GM12878 (cell line): ENCODE data around the gene CHN2. TPM values are rescaled to one million over a fixed set of nuclear protein-coding genes. Genes with fewer than 3 reads are reported as not detected.

ENCODE experiments used
- ATAC-seq: fragments of 200-7000 bp; cut with Tn5 transposase; 3 replicates; pipeline ENCODE4 v1.9.1; 2020; ENCODE audit warnings: mild to moderate bottlenecking, moderate library complexity
- BruUV-seq: library from RNA; stranded (reverse); fragments of 400-500 nt; replicated peaks from 2 replicates; lab custom pipeline; 2021; lab: Mats Ljungman, UMichigan
- CTCF ChIA-PET: fragments of 300-600 bp; sonication (Branson Sonifier 250); formaldehyde crosslinking; extraction: SDS; loops from one replicate; lab custom pipeline; 2021; ENCODE audit warnings: inconsistent platforms; lab: Yijun Ruan, JAX
- POLR2A ChIA-PET: fragments of 350-600 bp; formaldehyde crosslinking; extraction: SDS; loops from one replicate; lab custom pipeline; 2021; ENCODE audit warnings: inconsistent platforms; lab: Charles Lee
- RAD21 ChIA-PET: fragments of 300-600 bp; sonication (Branson Sonifier 250); formaldehyde crosslinking; loops from one replicate; lab custom pipeline; 2023; ENCODE audit warnings: antibody characterized with exemption; ENCODE audit not compliant: unreplicated experiment; lab: Charles Lee
- SMC1A ChIA-PET: fragments of 300-600 bp; sonication (Branson Sonifier 250); formaldehyde crosslinking; loops from one replicate; lab custom pipeline; 2023; ENCODE audit not compliant: unreplicated experiment, uncharacterized antibody; lab: Charles Lee
- DNase-seq: peaks from one replicate; pipeline ENCODE4 v3.0.0-alpha.2; 2011; ENCODE audit warnings: low read depth, low spot score
- FAIRE-seq: peaks from 3 replicates; lab custom pipeline; 2011; peaks lifted over from hg19 to GRCh38; lab: Jason Lieb, UNC
- H2AFZ ChIP-seq: 2 replicates; pipeline ENCODE4 v1.6.0; 2011; ENCODE audit warnings: low read depth, low read length, control low read depth; ENCODE audit not compliant: control insufficient read depth
- H3K27ac ChIP-seq: 2 replicates; pipeline ENCODE4 v1.5.1; 2011; ENCODE audit warnings: control low read depth; ENCODE audit not compliant: control insufficient read depth, insufficient read depth
- H3K27me3 ChIP-seq, 2 experiments: replicated peaks in 1 of 2; 2 replicates each; pipeline versions ENCODE4 v1.6.0 to v1.6.1; 2011; ENCODE audit warnings: low read length in 1 of 2; ENCODE audit not compliant: control insufficient read depth in 2 of 2, insufficient read depth in 2 of 2
- H3K36me3 ChIP-seq, 2 experiments: 2 replicates each; pipeline ENCODE4 v1.5.1; 2011; ENCODE audit warnings: low read length in 1 of 2; ENCODE audit not compliant: control insufficient read depth in 2 of 2, insufficient read depth in 2 of 2
- H3K4me1 ChIP-seq: 2 replicates; pipeline ENCODE4 v1.6.1; 2011; ENCODE audit warnings: mild to moderate bottlenecking, low read length, moderate library complexity, mixed read lengths; ENCODE audit not compliant: control insufficient read depth, insufficient read depth
- H3K4me2 ChIP-seq: 2 replicates; pipeline ENCODE4 v1.6.0; 2011; ENCODE audit warnings: control low read depth; ENCODE audit not compliant: control insufficient read depth, insufficient read depth
- H3K4me3 ChIP-seq: fragments of 200-600 bp; sonication (generic); 2 replicates; pipeline ENCODE4 v1.5.1; 2016
- H3K79me2 ChIP-seq: 2 replicates; pipeline ENCODE4 v1.6.0; 2011; ENCODE audit warnings: low read length; ENCODE audit not compliant: control insufficient read depth, insufficient read depth
- H3K9ac ChIP-seq: 2 replicates; pipeline ENCODE4 v1.8.0; 2011; ENCODE audit warnings: low read length, control low read depth, mixed read lengths; ENCODE audit not compliant: control insufficient read depth, insufficient read depth
- H3K9me3 ChIP-seq: replicated peaks from 3 replicates; pipeline ENCODE4 v1.5.1; 2011; ENCODE audit warnings: mild to moderate bottlenecking, low read length; ENCODE audit not compliant: control insufficient read depth, insufficient read depth
- H4K20me1 ChIP-seq: 2 replicates; pipeline ENCODE4 v1.6.0; 2011; ENCODE audit not compliant: control insufficient read depth, insufficient read depth
- BMI1 ChIP-seq: fragments of 450-650 bp; IDR thresholded peaks from 2 replicates; pipeline ENCODE4 v1.6.1; 2016; ENCODE audit warnings: mild to moderate bottlenecking, moderate library complexity, borderline replicate concordance
- CBFB ChIP-seq: IDR thresholded peaks from 2 replicates; pipeline ENCODE4 v1.6.1; 2016; ENCODE audit warnings: antibody characterized with exemption, low read depth
- FOXK2 ChIP-seq: fragments of 450-650 bp; IDR thresholded peaks from 2 replicates; pipeline ENCODE4 v1.6.1; 2017; ENCODE audit warnings: mild to moderate bottlenecking, moderate library complexity
- PAX5 ChIP-seq: IDR thresholded peaks from 2 replicates; pipeline ENCODE4 v1.6.1; 2011; ENCODE audit warnings: low read depth, low read length, borderline replicate concordance
- RAD21 ChIP-seq: IDR thresholded peaks from 2 replicates; pipeline ENCODE4 v1.6.1; 2011; ENCODE audit warnings: mild to moderate bottlenecking, low read depth, low read length, moderate library complexity; ENCODE audit not compliant: insufficient read depth
- RELA ChIP-seq: fragments of 450-650 bp; IDR thresholded peaks from 2 replicates; pipeline ENCODE4 v1.8.0; 2014; ENCODE audit warnings: borderline replicate concordance; ENCODE audit not compliant: partially characterized antibody
- SIN3A ChIP-seq: IDR thresholded peaks from 2 replicates; pipeline ENCODE4 v1.6.1; 2012; ENCODE audit warnings: low read depth, low read length, improper control_type of control experiment
- STAT1 ChIP-seq: fragments of 450-650 bp; conservative IDR thresholded peaks from 2 replicates; pipeline ENCODE4 v1.6.1; 2014; ENCODE audit warnings: antibody characterized with exemption, mild to moderate bottlenecking
- TAF1 ChIP-seq: IDR thresholded peaks from 2 replicates; pipeline ENCODE4 v1.6.1; 2011; ENCODE audit warnings: mild to moderate bottlenecking, low read depth, low read length, borderline replicate concordance
- TCF12 ChIP-seq: IDR thresholded peaks from 2 replicates; pipeline ENCODE4 v1.6.1; 2011; ENCODE audit warnings: low read depth, mild to moderate bottlenecking, low read length
- ZNF207 ChIP-seq: fragments of 450-650 bp; IDR thresholded peaks from 2 replicates; pipeline ENCODE4 v1.6.1; 2014; ENCODE audit warnings: antibody characterized with exemption, mild to moderate bottlenecking, borderline replicate concordance
- WGBS: methylation state at CpG from one replicate; pipeline ENCODE4 v1.1.6; 2016; ENCODE audit warnings: low lambda C conversion rate; ENCODE audit not compliant: insufficient replicate concordance, insufficient coverage; ENCODE audit errors: missing lambda C conversion rate; 5-methylcytosine and 5-hydroxymethylcytosine counted together
- in situ Hi-C: fragments of 300-500 bp; cut with MboI; formaldehyde crosslinking; loops from 9 replicates; pipeline ENCODE4 v1.14.3; 2018; ENCODE audit warnings: mixed read lengths
- intact Hi-C: fragments of 100-400 bp; cut with micrococcal nuclease; formaldehyde crosslinking; loops from one replicate; pipeline ENCODE4 v1.14.2; 2022; ENCODE audit not compliant: unreplicated experiment
- polyA plus RNA-seq, 11 experiments: library from polyadenylated mRNA; depleted of rRNA in 4 of 11; unstranded in 6 of 11; stranded (reverse) in 5 of 11; fragments of >200 nt; fragmentation: Nextera tagmentation in 4 of 11; fragmentation: Illumina TruSeq in 1 of 11; extraction: Ambion mirVana in 4 of 11; extraction: Trizol in 1 of 11; gene quantifications; 1 replicate in 1 of 11; 2 replicates in 10 of 11; pipeline versions ENCODE4 v1.2.1 to v1.2.3, GENCODE V29; 2011 to 2016; ENCODE audit warnings: inconsistent platforms in 2 of 11, missing spikeins in 2 of 11, low read depth in 1 of 11
- total RNA-seq, 4 experiments: library from RNA; depleted of rRNA in 3 of 4; stranded (reverse); fragments of >200 nt in 3 of 4; fragmentation: Illumina TruSeq in 1 of 4; extraction: Trizol in 1 of 4; gene quantifications; 2 replicates each; pipeline versions ENCODE4 v1.2.1 to v1.2.3, GENCODE V29; 2013 to 2021
- TF ChIP-seq, protein P1 (sequence below): fragments of 450-650 bp; IDR thresholded peaks from 2 replicates; pipeline ENCODE4 v1.6.1; 2016; ENCODE audit warnings: mild to moderate bottlenecking
- TF ChIP-seq, protein P2 (sequence below): IDR thresholded peaks from 2 replicates; pipeline ENCODE4 v1.6.1; 2011; ENCODE audit warnings: borderline replicate concordance, low read depth, mild to moderate bottlenecking, moderate library complexity, mixed read lengths, low read length; ENCODE audit not compliant: insufficient read depth; ENCODE audit errors: extremely low read length

CHN2 gene
- total and polyA plus RNA-seq, 10 of the 15 experiments (the other 5 are each of a cell fraction or from before 2014, with no cell fraction given) = 0.11 to 3.8 (median 0.37) TPM; not detected in 2

DNA sequence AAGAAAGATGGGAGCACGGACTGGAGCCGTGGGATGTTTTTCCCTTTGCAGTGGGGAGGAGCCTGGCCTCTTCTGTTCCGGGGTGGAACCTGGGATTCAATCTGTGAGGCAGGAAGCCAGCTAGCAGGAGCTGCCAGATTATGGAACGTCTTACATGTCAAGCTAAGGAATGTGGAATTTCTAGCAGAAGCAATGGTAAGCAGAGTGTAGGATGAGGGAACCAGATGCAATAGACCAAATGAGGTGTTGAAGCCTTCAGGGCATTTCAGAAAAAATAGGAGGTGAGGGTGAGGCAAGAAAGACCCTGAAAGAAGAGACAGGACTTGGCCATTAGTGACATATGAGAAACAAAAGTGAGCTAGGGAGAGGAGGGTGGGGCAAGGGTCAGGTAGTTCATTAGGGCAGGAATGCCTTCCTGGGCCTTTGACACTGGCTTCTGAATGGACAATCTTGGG is 105.5 kb downstream of the CHN2 start:
- TF ChIP-seq ZNF207 = no peak
- TF ChIP-seq, protein P1, sequence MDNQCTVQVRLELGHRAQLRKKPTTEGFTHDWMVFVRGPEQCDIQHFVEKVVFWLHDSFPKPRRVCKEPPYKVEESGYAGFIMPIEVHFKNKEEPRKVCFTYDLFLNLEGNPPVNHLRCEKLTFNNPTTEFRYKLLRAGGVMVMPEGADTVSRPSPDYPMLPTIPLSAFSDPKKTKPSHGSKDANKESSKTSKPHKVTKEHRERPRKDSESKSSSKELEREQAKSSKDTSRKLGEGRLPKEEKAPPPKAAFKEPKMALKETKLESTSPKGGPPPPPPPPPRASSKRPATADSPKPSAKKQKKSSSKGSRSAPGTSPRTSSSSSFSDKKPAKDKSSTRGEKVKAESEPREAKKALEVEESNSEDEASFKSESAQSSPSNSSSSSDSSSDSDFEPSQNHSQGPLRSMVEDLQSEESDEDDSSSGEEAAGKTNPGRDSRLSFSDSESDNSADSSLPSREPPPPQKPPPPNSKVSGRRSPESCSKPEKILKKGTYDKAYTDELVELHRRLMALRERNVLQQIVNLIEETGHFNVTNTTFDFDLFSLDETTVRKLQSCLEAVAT = no peak
- no peak for TF ChIP-seq TAF1
- TF ChIP-seq TCF12 = no peak
- ChIA-PET SMC1A (interaction anchor here (0.9 to 1.4 kb wide), 2 partner anchors 19 to 110 kb away, joined by 3 to 4 read pairs; no protein-coding TSS in a partner anchor), CTCF (interaction anchor here (1.4 kb wide), 1 partner anchor 23 kb away, joined by 4 read pairs; no protein-coding TSS in a partner anchor), RAD21 (no interaction called here), POLR2A (no interaction called here)
- Histone ChIP-seq H4K20me1 (no peaks in the 10 kb centered on the region), H3K9me3 (no peaks in the 10 kb centered on the region), H3K9ac (no peak overlapping the region), H3K27me3 (no peaks in the 10 kb centered on the region; a peak in 3 of 4 replicates), H3K27ac (no peak overlapping the region), H3K4me2 (no peak overlapping the region), H3K4me1 (no peaks in the 10 kb centered on the region), H3K36me3 (no peaks in the 10 kb centered on the region), H3K79me2 (no peaks in the 10 kb centered on the region), H3K4me3 (no peak overlapping the region), H2AFZ (no peak overlapping the region)
- 16% methylated on average over 4 of the region's 4 CpGs for WGBS
- FAIRE-seq (no peak), DNase-seq (no peak), ATAC-seq (no peak)
- in situ Hi-C loops (no loop called here), intact Hi-C loops (no loop called here)
- BruUV-seq = no TSS peak

DNA sequence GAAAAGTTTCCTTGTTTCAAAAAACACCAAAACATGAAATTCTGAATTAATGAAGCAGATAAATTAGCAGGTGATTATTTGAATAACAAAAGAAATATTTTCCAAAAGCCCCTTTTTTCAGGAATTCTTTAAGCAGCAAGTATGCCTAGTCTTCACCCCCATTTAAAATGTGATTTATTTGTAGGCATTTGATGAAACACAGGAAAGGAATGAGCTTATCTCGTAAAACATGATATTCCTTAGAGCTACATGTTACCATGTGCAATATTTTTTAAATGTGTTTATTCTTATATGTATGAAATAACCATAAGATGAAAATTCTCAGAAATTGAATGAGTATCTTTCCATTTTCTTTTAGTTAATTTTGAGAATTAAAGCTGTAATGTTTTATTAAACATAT is 106.1 kb downstream of the CHN2 start:
- Histone ChIP-seq H3K79me2 (no peaks in the 10 kb centered on the region), H3K9ac (no peak overlapping the region), H3K27me3 (no peaks in the 10 kb centered on the region; a peak in 3 of 4 replicates), H4K20me1 (no peaks in the 10 kb centered on the region), H3K4me3 (no peak overlapping the region), H3K4me1 (no peaks in the 10 kb centered on the region), H3K9me3 (no peaks in the 10 kb centered on the region), H3K36me3 (no peaks in the 10 kb centered on the region), H3K27ac (no peak overlapping the region), H3K4me2 (no peak overlapping the region), H2AFZ (no peak overlapping the region)
- SMC1A ChIA-PET = interaction anchor here (0.9 to 1.4 kb wide), 3 partner anchors 18 to 111 kb away, joined by 3 to 4 read pairs (median 3); no protein-coding TSS in a partner anchor
- WGBS = 0% methylated on average over 1 of the region's 1 CpG
- intact Hi-C loops = no loop called here
- DNase-seq (no peak), FAIRE-seq (no peak), ATAC-seq (no peak)
- RAD21 ChIA-PET = no interaction called here
- BruUV-seq = no TSS peak
- CTCF ChIA-PET = interaction anchor here (0.7 to 1.4 kb wide), 3 partner anchors 17 to 29 kb away, joined by 3 to 4 read pairs (median 4); no protein-coding TSS in a partner anchor
- in situ Hi-C loops = no loop called here
- POLR2A ChIA-PET = no interaction called here
- TF ChIP-seq STAT1 (no peak), SIN3A (no peak), CBFB (no peak), FOXK2 (no peak), RAD21 (no peak), PAX5 (no peak), RELA (no peak), BMI1 (no peak)
- TF ChIP-seq, protein P2, sequence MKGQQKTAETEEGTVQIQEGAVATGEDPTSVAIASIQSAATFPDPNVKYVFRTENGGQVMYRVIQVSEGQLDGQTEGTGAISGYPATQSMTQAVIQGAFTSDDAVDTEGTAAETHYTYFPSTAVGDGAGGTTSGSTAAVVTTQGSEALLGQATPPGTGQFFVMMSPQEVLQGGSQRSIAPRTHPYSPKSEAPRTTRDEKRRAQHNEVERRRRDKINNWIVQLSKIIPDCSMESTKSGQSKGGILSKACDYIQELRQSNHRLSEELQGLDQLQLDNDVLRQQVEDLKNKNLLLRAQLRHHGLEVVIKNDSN = no peak
